GM19099 (cell line): ENCODE results near the gene JARID2.

Experiments
- POLR2A ChIP-seq: IDR thresholded peaks from 3 replicates; pipeline ENCODE4 v1.6.1; 2011; ENCODE audit warnings: low read depth; ENCODE audit not compliant: insufficient read length; ENCODE audit errors: extremely low read depth

The JARID2 gene

DNA sequence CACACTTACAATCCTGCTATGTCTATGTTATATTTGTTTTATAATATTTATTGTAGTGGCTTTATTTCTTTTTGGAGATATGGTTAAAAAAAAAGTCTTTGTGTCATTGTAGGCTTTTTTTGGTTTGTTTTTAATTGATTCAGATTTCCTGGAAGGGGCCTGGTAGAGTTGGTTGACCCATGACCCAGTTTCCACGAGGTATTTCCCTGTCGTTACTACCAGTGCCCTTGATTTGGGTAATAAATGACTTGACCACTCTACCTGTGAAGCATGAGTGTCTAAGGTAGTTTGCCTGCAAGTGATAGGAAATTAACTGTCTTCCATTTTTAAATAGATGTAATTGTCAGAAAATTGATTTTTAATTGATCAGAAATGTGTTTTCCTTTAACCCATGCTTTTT lies 121.0 kb downstream of the JARID2 start:
- no peak for TF ChIP-seq POLR2A

DNA sequence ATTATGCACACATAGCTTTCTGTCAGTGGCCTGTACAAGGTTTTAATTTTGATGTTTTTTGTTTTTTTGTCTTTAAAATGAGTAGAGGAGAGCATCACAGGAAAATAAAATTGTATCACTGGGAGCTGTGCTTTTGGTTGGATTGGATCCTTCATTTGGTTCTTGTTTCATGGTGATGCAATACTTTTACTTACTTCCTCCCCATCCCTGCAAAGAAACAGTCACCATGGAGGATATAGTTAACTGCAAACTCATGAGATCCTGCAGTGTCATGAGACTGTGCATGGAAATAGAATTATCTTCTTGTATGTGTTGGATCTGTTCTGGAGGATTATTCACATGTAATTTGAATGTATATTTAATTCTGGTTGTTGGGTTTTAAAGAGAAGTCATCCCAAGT lies 122.3 kb downstream of the JARID2 start:
- TF ChIP-seq POLR2A = no peak

DNA sequence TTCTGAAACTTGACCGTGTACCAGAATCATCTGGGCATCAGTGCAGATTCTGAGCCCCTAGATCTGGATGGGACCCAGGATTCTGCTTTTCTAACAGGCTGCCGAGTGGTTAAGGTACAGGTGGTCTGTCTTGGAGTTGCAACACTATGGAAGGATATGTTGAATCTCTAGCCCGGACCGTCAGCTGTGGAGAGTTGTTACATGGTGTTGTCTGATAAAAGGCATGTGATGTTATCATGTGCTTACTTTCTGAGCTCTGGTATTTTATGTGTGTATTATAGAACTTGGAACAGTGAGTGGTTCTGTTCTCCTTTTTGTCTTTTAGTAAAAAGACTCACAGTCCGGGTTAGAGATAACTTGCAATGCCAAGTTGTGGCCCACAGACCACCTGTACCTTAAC lies 123.0 kb downstream of the JARID2 start:
- no peak for TF ChIP-seq POLR2A

DNA sequence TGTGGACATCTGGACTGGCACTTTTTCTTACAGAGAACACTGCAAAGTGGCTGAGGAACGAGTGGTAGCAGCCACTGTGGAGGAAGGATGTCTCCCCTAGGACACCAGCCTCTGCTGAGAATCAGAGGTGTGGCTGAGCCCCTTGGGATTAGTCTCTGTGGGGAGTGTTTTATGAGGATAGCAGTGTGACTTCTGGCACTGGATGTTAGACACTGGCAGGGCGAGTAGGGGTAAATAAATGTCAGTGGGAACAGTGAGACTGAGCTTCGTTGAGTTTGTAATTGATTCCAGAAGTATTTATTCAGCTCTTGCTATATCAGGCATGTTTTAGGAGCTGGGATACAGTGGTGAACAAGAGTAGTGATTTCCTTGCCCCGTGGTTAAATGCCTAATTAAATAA lies 124.0 kb downstream of the JARID2 start:
- no peak for TF ChIP-seq POLR2A

DNA sequence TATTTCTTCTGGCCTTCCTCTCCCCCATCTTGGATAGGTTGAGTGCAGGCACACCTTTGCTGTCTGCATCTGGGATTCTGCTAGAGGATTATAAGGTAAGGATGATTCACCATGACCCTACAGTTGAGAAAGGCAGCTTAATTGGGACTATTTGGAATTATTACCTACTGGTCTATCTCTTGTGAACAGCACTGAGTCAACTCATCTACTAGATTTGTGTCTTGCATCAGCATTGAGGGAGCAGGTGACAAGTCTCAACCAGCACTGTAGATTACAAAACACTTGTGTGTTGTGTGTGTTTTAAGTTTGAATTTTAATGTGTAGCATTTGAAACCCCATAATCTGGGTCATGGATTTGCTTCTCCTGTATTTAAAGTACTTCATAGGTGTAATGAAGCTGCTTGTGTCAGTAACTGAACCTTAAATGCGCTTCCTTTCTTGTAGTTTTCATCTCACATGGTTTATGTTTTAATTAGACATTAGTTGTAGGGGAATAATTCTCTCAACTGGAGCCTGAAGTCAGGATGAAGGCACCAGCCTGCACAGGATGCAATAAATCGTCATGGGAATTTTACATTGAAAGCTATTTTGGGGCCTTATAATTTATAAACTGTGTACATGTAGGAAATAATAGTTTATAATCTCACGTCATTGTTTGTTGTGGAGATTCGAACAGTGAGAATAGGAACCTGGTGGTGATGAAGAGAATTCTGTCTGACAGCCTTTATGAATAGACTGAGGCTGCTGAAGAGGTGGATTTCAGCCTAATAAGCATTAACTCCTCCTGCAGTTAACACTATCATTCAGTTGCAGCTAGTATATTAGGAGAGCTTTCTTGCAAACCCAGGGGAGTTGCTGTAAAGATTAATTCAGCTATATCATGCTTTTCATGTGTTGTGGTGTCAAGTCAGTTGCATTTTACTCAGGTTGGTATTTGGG lies 125.1 kb downstream of the JARID2 start:
- no peak for TF ChIP-seq POLR2A

DNA sequence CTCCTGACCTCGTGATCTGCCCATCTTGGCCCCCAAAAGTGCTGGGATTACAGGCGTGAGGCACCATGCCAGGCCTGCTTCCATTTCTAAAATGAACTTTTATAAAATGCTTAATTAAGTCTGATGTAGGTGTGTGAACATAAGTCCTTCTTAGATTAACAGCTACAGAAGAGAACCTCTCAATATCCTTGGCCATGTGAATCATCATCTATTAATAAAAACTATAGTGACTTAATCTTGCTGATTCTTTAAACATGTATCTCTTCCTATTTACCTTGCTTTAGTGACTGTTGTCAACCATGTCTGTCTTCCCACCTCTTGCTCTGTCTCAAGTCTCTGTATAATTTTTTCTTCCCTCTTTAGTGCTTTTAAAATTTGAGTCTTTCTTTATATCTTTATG lies 127.1 kb downstream of the JARID2 start:
- TF ChIP-seq POLR2A = no peak

DNA sequence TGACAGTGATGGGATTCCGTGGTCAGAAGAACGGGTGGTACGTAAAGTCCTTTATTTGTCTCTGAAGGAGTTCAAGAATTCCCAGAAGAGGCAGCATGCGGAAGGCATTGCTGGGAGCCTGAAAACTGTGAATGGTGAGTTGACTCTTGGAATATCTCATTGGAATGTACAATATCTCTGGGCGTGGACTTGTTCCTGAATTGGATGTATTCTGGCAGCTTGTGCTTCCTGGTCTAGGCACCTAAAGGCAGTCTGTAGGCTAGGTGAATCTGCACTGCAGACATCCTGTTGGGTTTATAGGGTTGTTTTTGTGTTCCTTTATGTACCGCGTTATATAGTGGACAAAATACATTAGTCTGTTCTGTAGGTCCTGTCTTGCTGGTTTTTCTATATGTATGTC lies 128.2 kb downstream of the JARID2 start:
- TF ChIP-seq POLR2A = no peak

DNA sequence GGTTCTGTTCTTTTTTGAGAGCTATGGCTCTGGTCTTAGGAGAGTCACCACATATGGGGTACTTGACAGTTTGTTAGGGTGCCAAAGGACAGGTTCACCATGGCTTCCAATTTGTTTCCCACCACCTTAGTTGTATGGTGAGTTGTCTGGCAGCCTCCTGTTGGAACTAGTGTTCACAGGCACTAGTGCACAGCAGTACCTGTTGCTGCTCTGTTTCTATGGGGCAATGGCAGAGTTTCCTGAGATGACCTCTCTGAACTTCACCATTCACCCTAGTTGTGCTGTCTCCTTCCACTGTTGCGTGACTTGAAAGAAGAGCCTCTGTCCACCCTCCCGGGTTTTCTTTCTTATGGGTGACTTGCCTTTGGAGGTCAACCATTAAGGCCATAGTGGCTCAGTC lies 129.1 kb downstream of the JARID2 start:
- no peak for TF ChIP-seq POLR2A

DNA sequence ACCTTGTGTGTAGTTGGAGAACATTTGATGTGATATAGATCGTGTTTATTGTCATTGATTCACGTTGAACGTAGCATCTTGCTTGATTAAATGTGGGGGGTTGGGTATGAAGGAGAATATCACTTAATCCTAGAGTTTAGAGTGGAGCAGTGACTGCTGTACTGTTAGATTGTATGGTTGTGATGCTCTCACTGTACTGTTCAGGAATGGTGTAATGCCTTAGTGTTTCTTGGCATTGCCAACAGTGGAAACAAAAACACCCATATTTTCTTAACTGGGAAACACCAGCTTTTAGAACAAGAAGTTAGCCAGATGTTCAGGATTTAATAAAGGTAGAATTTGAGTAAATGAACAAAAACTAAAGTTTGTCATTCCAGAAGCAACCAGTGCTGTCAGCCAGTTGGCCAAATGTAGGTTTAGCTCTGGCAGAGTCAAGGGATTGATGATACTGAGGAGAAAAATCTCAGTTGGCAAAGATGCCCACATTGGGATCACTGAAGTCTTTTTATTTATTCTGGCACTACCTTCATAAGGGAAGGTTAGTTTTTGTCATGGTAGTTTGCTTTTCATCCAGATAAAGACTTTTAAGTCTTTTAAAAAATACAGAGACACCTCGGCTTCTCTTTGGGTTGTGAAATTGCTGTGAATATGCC lies 129.9 kb downstream of the JARID2 start:
- no peak for TF ChIP-seq POLR2A

DNA sequence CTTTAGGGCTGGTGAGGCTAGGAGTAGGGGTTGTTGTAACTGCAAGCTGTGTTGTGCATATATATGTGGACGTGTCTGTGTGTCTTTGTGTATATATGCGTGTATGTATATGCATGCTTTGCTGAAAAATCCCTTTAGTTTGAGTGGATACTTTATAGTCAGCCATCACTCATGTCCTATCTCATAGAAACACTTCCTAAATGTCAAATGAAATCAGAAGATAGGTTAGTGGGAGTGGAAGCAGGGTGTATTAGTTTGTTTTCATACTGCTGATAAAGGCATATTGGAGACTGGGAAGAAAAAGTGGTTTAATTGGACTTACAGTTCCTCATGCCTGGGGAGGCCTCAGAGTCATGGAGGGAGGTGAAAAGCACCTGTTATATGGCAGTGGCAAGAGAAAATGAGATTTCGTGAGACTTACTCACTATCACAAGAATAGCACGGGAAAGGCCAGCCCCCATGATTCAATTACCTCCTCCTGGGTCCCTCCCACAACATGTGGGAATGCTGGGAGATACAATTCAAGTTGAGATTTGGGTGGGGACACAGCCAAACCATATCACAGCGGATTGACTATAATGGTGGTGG lies 131.1 kb downstream of the JARID2 start:
- no peak for TF ChIP-seq POLR2A

DNA sequence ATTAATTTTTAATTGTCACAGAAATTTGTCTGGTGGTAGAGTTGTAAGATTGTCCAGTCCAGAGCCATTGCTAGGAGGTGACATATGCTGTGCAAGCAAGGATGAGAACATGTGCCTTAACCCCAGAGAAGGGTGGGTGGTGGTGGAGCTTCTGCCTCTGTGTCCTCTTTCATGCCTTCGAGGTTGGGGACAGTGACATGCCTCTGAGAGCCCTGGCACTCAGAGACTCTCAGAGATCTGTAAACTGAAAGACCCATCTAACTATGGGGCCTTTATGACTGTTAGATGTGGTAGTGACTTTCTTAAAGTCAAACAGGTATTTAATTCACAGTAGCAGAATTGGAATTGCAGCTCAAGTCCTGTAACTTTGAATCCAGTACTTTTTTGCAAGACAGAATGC lies 132.4 kb downstream of the JARID2 start:
- no peak for TF ChIP-seq POLR2A

DNA sequence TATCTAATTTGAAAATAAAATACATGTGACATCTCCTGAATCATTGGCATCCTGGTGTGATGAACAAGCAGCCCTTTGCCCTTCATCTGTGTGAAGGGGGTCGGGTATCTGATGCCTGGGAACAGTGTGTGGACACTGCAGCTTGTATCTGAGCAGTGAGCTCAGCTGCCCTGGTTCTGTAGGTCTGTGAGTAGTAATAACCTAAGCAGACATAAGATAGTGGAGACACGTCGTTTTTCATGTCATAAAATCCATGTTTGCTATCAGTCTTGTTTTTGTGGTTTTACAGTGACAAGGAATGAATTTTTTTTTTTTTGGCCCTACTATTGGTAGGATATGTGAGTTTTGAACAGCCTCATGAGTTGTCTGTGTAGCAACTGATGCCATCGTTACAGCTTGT lies 133.0 kb downstream of the JARID2 start:
- no peak for TF ChIP-seq POLR2A

DNA sequence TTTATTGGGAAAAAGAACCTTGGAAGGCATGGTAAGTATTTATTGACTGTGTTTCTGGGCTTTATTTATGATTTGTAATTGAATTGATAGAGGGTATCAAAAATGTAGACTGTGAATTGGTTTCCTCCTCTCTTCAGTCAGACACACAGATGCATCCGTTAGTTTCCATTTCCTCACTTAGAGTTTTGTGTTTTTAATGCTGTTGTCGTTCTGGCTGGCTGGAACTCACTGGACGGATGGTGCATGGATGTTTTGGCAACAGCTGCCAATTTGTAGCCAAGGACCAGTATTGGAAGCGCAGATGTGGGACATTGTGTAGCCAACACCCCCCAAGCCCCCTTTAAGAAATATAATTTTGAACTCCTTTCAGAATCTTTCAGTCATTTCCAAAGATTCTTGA lies 134.5 kb downstream of the JARID2 start:
- no peak for TF ChIP-seq POLR2A

DNA sequence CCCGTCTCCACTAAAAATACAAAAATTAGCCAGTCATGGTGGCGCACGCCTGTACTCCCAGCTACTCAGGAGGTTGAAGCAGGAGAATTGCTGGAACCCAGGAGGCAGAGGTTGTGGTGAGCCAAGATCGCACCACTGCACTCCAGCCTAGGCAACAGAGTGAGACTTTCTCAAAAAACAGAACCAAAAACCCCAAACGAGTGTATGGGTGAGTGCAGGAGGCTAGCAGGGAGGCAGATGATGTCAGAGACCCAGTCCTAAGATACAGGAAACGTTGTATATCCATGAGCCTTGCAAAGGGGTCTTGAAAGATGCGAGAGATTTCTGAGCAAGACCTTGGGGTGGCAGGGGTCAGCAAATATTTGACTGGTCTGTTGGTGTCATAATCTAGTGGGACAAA lies 136.2 kb downstream of the JARID2 start:
- TF ChIP-seq POLR2A = no peak

DNA sequence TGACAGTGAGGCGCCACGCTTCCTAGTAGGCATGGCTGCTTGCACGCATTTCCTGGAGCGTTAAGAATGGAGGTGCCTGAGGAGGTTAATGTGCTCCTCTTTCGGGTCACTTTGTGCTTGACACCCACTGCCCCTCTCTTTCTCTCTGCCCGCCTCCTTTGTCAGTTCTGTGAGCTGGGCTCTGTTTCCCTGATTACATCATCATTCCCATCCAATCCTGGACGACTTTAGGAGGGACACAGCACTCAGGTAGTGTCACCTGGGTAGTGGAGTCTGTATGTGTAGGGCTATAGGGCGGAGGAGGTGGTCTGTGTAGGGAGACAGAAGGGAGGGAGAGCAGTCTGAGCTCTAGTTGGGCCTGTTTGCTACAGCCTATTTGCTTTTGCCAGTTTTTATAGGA lies 136.8 kb downstream of the JARID2 start:
- TF ChIP-seq POLR2A = no peak

DNA sequence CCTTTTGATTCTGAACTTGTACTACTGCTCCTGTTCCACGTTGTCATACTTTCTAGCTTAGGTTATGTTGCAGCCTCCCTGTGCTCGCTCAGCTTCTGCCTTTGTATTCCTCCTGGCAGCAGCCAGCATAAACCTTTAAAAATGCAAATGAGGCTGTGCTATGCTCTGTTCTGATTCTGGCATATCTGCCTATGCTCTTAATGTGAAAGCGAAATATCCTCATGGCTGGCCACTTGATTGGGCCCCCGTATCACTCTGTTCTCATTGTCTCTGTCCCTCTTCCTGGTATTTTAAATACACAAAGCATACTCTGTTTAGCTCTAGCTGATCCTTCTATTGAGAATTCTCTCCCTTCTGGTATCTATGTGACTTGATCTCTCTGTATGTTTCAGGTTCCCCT lies 139.0 kb downstream of the JARID2 start:
- TF ChIP-seq POLR2A = no peak
